ENCODE measurements around the gene HAPSTR1. TPM values are rescaled to one million over a fixed set of nuclear protein-coding genes. Genes with fewer than 3 reads are reported as not detected.

Gene HAPSTR1
- total RNA-seq, 2 experiments from 2014 or later = 71.6 to 72.2 TPM

DNA sequence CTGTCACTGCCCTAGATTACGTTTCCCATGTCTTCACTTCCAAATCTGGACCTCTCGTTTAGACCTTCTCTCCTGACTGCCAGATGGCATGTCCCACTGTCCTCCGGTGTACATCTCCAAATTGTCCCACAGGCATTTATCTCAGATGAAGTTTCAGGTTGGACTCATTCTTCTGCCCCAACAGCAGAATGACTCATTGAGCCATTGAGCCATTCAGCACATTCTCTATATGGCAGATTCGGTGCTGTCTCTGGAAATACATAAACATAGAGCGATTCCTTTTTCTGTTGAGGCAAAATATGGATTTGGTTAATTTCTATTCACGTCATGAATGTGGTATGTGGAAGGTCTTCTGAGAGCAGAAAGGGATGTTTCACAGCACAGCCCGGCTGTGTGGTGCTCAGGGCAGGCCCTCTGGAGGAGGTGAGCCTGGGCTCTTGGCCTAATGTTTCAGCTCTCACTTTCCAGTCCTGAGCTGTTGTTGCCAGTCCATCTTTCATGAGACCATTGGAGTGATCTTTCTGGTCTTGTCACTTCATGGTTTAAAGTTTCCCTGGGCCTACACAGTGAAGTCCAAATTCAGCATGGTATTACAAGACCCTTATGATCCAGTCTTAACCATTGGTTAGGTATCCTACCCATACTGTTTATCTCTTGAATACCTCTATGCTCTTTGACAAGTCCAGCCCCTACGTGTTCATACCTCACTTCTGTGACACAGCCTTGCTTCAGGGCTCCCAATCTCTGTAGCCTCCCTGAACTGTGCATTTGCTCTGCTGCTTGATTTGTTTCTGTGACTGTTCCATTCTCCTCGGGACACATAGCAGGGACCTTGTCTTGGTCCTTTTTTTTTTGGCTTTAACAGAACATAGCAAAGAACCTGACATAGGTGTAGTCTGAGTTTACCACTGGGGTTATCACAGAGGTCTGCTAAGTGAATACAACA is 15.9 kb downstream of the HAPSTR1 start:
- no peaks in the 10 kb centered on the region for H3K9me3 Mint-ChIP-seq

DNA sequence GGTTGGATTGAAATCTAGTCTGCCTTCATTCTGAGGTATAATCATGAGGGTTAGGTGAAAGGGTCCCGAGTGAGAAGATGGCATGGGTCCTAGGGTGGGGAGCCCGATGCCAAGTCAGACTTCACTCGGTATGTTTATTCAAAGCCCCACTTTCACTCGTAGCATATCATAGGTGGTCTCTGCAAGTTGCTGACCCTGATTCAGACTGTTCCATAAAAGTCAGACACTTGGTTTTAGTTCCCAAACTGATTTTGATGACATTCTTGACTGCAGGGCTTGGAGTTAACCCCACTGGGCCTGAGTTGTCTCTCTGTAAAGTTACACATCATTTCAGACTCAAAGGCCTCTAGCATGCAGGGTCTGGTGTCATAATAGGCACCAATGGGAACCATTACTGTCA is 17.8 kb downstream of the HAPSTR1 start:
- H3K27me3 Mint-ChIP-seq = no peaks in the 10 kb centered on the region
- ATAC-seq (ENCODE audit: low read depth) (no peak), DNase-seq (no peak)
- peaks cover 65% of the 10 kb centered on the region for H3K4me1 Mint-ChIP-seq
- no peaks in the 10 kb centered on the region for H3K9me3 Mint-ChIP-seq
- peaks cover 43% of the 10 kb centered on the region for H3K36me3 Mint-ChIP-seq
- POLR2A ChIA-PET = interaction anchor here (1.1 kb wide), 1 partner anchor 17 kb away, joined by 3 read pairs; no protein-coding TSS in a partner anchor
- H3K27ac Mint-ChIP-seq = no peak overlapping the region
- no peak overlapping the region for H3K4me3 Mint-ChIP-seq

More for the DNA sequence above, 15.9 kb downstream of the HAPSTR1 start:
- Mint-ChIP-seq H3K4me3 (peak overlapping the region; percentile 41), H3K27me3 (no peaks in the 10 kb centered on the region), H3K27ac (peak overlapping the region; percentile 3), H3K36me3 (peaks cover 49% of the 10 kb centered on the region), H3K4me1 (peaks cover 65% of the 10 kb centered on the region)
- DNase-seq (no peak), ATAC-seq (ENCODE audit: low read depth) (no peak)
- POLR2A ChIA-PET = interaction anchor here (0.6 to 1.2 kb wide), 3 partner anchors 16 to 238 kb away, joined by 3 to 4 read pairs (median 3); partner anchors contain the start of gene HAPSTR1

DNA sequence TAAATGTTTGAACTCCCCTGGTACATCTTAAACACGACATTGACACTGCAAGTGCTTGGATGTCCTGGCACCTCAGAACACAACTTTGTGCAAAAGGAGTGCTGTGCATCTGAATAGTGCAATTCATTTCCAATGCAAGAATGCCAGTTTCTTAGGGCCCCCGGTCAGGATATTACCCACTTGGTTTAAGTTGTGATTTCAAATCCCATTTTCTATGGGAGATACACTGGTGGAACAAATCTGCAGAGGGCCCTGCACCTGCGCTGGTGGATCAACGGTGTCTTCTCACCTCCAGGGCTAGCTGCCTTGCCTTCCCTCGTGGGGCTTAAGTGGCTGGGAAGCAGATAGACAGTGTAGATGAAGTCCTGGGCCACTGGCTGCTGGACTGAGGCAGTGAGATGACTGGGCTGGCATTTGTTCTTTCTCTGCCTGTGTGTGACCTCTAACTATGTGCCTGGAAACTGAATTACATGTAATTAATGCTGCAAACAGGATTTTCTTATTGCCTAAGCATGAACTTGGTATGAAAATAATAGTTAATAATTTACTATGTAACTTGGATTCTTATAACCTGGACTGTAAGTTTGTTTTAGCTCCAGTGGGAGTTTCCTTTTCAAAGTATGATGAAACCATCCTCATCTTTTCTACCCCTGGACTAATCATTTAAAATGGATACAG is 20.9 kb downstream of the HAPSTR1 start:
- Mint-ChIP-seq H3K27me3 (no peaks in the 10 kb centered on the region), H3K36me3 (peaks cover 42% of the 10 kb centered on the region), H3K4me1 (peaks cover 59% of the 10 kb centered on the region), H3K27ac (no peak overlapping the region), H3K4me3 (no peak overlapping the region), H3K9me3 (no peaks in the 10 kb centered on the region)
- DNase-seq (no peak), ATAC-seq (ENCODE audit: low read depth) (no peak)
- POLR2A ChIA-PET = no interaction called here

- POLR2A ChIA-PET = interaction anchor here (1.7 kb wide), 1 partner anchor 22 kb away, joined by 4 read pairs; the partner anchor contains the start of gene HAPSTR1
- no peak for ATAC-seq (ENCODE audit: low read depth)
- no peak for DNase-seq
- Mint-ChIP-seq H3K4me3 (no peak overlapping the region), H3K27ac (no peak overlapping the region), H3K4me1 (peaks cover 57% of the 10 kb centered on the region), H3K36me3 (peaks cover 42% of the 10 kb centered on the region), H3K9me3 (no peaks in the 10 kb centered on the region), H3K27me3 (no peaks in the 10 kb centered on the region)
Measured at GRCh38 chr16:9112844-9113186, 21.4 kb downstream of the HAPSTR1 start.

GRCh38 chr16:9113707-9114106 is 22.3 kb downstream of the HAPSTR1 start:
- Mint-ChIP-seq H3K27me3 (no peaks in the 10 kb centered on the region), H3K4me3 (peak overlapping the region; percentile 5), H3K4me1 (peaks cover 53% of the 10 kb centered on the region), H3K36me3 (peaks cover 42% of the 10 kb centered on the region), H3K9me3 (no peaks in the 10 kb centered on the region), H3K27ac (peak overlapping the region; percentile 46)
- POLR2A ChIA-PET = interaction anchor here (0.5 to 1.7 kb wide), 2 partner anchors 20 to 23 kb away, joined by 3 to 4 read pairs; partner anchors contain the start of gene HAPSTR1
- ATAC-seq (ENCODE audit: low read depth) = no peak
- DNase-seq = no peak

GRCh38 chr16:9114112-9114511 is 22.7 kb downstream of the HAPSTR1 start:
- DNase-seq (no peak), ATAC-seq (ENCODE audit: low read depth) (no peak)
- Mint-ChIP-seq H3K4me3 (peak overlapping the region; percentile 5), H3K27ac (peak overlapping the region; percentile 46), H3K9me3 (no peaks in the 10 kb centered on the region), H3K4me1 (peaks cover 52% of the 10 kb centered on the region), H3K27me3 (no peaks in the 10 kb centered on the region), H3K36me3 (peaks cover 40% of the 10 kb centered on the region)
- POLR2A ChIA-PET = interaction anchor here (0.5 to 1.7 kb wide), 2 partner anchors 20 to 23 kb away, joined by 3 to 4 read pairs; partner anchors contain the start of gene HAPSTR1

DNA sequence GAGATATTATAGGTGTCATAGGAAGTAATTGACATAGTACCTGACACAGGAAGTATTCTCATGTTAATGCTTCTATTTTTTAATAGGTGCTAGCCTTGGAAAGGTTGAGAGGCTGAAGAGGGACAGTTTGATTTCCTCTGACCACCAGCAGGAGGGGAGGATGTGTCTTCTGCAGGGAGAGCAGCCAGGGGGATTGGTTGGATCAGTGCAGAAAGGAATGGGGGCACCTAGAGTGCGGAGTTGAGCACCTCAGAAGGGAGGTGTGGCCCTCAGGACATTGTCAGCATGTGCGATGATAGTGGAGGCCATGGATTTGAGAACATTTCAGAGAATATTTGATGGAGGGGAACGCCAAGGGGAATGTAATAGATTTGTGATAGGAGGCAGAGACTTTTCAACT is 23.4 kb downstream of the HAPSTR1 start:
- peaks cover 53% of the 10 kb centered on the region for H3K4me1 Mint-ChIP-seq
- peaks cover 41% of the 10 kb centered on the region for H3K36me3 Mint-ChIP-seq
- H3K27ac Mint-ChIP-seq = peak overlapping the region; percentile 46
- ATAC-seq (ENCODE audit: low read depth) (no peak), DNase-seq (no peak)
- H3K4me3 Mint-ChIP-seq = no peak overlapping the region
- H3K9me3 Mint-ChIP-seq = no peaks in the 10 kb centered on the region
- no peaks in the 10 kb centered on the region for H3K27me3 Mint-ChIP-seq
- POLR2A ChIA-PET = no interaction called here

GRCh38 chr16:9115277-9115676 is 23.8 kb downstream of the HAPSTR1 start:
- Mint-ChIP-seq H3K4me1 (peaks cover 53% of the 10 kb centered on the region), H3K27me3 (no peaks in the 10 kb centered on the region), H3K4me3 (no peak overlapping the region), H3K27ac (no peak overlapping the region), H3K36me3 (peaks cover 44% of the 10 kb centered on the region), H3K9me3 (no peaks in the 10 kb centered on the region)
- POLR2A ChIA-PET = no interaction called here
- no peak for ATAC-seq (ENCODE audit: low read depth)
- DNase-seq = no peak

- H3K9me3 Mint-ChIP-seq = no peaks in the 10 kb centered on the region
- no peak for ATAC-seq (ENCODE audit: low read depth)
- H3K4me3 Mint-ChIP-seq = no peak overlapping the region
- POLR2A ChIA-PET = no interaction called here
- peaks cover 46% of the 10 kb centered on the region for H3K4me1 Mint-ChIP-seq
- no peak for DNase-seq
- H3K27ac Mint-ChIP-seq = no peak overlapping the region
- H3K27me3 Mint-ChIP-seq = no peaks in the 10 kb centered on the region
- H3K36me3 Mint-ChIP-seq = peaks cover 40% of the 10 kb centered on the region
Measured at GRCh38 chr16:9116141-9116540, 24.7 kb downstream of the HAPSTR1 start.

GRCh38 chr16:9118170-9118569 is 26.7 kb downstream of the HAPSTR1 start:
- H3K9me3 Mint-ChIP-seq = no peaks in the 10 kb centered on the region
- H3K27me3 Mint-ChIP-seq = no peaks in the 10 kb centered on the region
- peaks cover 36% of the 10 kb centered on the region for H3K4me1 Mint-ChIP-seq
- ATAC-seq (ENCODE audit: low read depth) (no peak), DNase-seq (no peak)
- POLR2A ChIA-PET = no interaction called here
- H3K36me3 Mint-ChIP-seq = peaks cover 39% of the 10 kb centered on the region
- no peak overlapping the region for H3K27ac Mint-ChIP-seq
- H3K4me3 Mint-ChIP-seq = no peak overlapping the region

- ATAC-seq (ENCODE audit: low read depth) (no peak), DNase-seq (no peak)
- POLR2A ChIA-PET = interaction anchor here (0.6 kb wide), 1 partner anchor 18 kb away, joined by 3 read pairs; no protein-coding TSS in a partner anchor
- no peak overlapping the region for H3K27ac Mint-ChIP-seq
- H3K4me3 Mint-ChIP-seq = no peak overlapping the region
- H3K9me3 Mint-ChIP-seq = no peaks in the 10 kb centered on the region
- peaks cover 30% of the 10 kb centered on the region for H3K4me1 Mint-ChIP-seq
- no peaks in the 10 kb centered on the region for H3K27me3 Mint-ChIP-seq
- H3K36me3 Mint-ChIP-seq = peaks cover 30% of the 10 kb centered on the region
Measured at GRCh38 chr16:9119795-9120194, 28.4 kb downstream of the HAPSTR1 start.

GRCh38 chr16:9122342-9122741 is 30.9 kb downstream of the HAPSTR1 start:
- POLR2A ChIA-PET = interaction anchor here (1.1 to 1.2 kb wide), 2 partner anchors 19 to 24 kb away, joined by 3 read pairs; no protein-coding TSS in a partner anchor
- Mint-ChIP-seq H3K4me3 (no peak overlapping the region), H3K36me3 (peaks cover 19% of the 10 kb centered on the region), H3K27ac (no peak overlapping the region), H3K27me3 (no peaks in the 10 kb centered on the region), H3K9me3 (no peaks in the 10 kb centered on the region), H3K4me1 (peaks cover 36% of the 10 kb centered on the region)
- ATAC-seq (ENCODE audit: low read depth) = no peak
- DNase-seq = no peak

GRCh38 chr16:9122969-9123368 is 31.5 kb downstream of the HAPSTR1 start:
- peaks cover 41% of the 10 kb centered on the region for H3K4me1 Mint-ChIP-seq
- H3K4me3 Mint-ChIP-seq = no peak overlapping the region
- no peak overlapping the region for H3K27ac Mint-ChIP-seq
- no peaks in the 10 kb centered on the region for H3K9me3 Mint-ChIP-seq
- H3K27me3 Mint-ChIP-seq = no peaks in the 10 kb centered on the region
- ATAC-seq (ENCODE audit: low read depth) (no peak), DNase-seq (no peak)
- peaks cover 14% of the 10 kb centered on the region for H3K36me3 Mint-ChIP-seq
- POLR2A ChIA-PET = interaction anchor here (1.1 to 1.2 kb wide), 2 partner anchors 20 to 25 kb away, joined by 3 read pairs; no protein-coding TSS in a partner anchor

Data from activated naive CD8-positive, alpha-beta T cell treated with anti-CD3 and anti-CD28 coated beads, Interleukin-2, amount 10 ng/mL, durations not matched to agents 7 days and 5 days (primary cell).